HEK293T (cell line): ENCODE data around the gene SPATA20.

Experiments
- ARNT ChIP-seq: fragments of 450-650 bp; IDR thresholded peaks from 2 replicates; pipeline ENCODE4 v1.6.1; 2017; ENCODE audit warnings: mild to moderate bottlenecking
- CTBP1 ChIP-seq: fragments of 450-650 bp; IDR thresholded peaks from 2 replicates; pipeline ENCODE4 v1.6.1; 2016; ENCODE audit warnings: borderline replicate concordance
- FOXA1 ChIP-seq: fragments of 450-650 bp; IDR thresholded peaks from 2 replicates; pipeline ENCODE4 v1.6.1; 2016; ENCODE audit warnings: mild to moderate bottlenecking
- HDGF ChIP-seq: fragments of 450-650 bp; IDR thresholded peaks from 2 replicates; pipeline ENCODE4 v1.6.1; 2017; ENCODE audit warnings: antibody characterized with exemption, borderline replicate concordance
- L3MBTL2 ChIP-seq: fragments of 450-650 bp; conservative IDR thresholded peaks from 2 replicates; pipeline ENCODE4 v1.6.1; 2016; ENCODE audit warnings: mild to moderate bottlenecking
- LEF1 ChIP-seq: fragments of 450-650 bp; IDR thresholded peaks from 2 replicates; pipeline ENCODE4 v1.6.1; 2017; ENCODE audit warnings: mild to moderate bottlenecking, borderline replicate concordance
- NFRKB ChIP-seq: fragments of 450-650 bp; IDR thresholded peaks from 2 replicates; pipeline ENCODE4 v1.6.1; 2016; ENCODE audit warnings: mild to moderate bottlenecking, moderate library complexity
- SP1 ChIP-seq: fragments of 450-650 bp; IDR thresholded peaks from 2 replicates; pipeline ENCODE4 v1.6.1; 2017
- TARDBP ChIP-seq: fragments of 450-650 bp; IDR thresholded peaks from 2 replicates; pipeline ENCODE4 v1.6.1; 2016
- ZNF384 ChIP-seq: fragments of 450-650 bp; IDR thresholded peaks from 2 replicates; pipeline ENCODE4 v1.6.1; 2016
- TF ChIP-seq, protein P1 (sequence below): fragments of 450-650 bp; IDR thresholded peaks from 2 replicates; pipeline ENCODE4 v1.6.1; 2016

DNA sequence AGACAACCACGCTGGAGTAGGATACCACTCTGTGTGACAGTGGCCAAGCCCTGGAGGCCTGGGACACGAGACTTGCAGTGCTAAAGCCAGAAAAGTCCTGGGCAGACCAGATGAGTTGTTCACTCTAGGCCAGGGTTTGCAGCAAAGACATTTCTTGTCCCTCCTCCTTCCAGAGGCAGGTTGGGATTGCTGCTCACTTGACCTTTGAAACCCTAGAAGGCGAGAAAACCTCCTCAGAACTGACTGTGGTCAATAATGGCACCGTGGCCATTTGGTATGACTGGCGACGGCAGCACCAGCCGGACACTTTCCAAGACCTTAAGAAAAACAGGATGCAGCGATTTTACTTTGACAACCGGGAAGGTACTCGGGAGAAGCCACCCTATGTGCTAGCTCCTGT is 24.2 kb upstream of the SPATA20 start:
- TF ChIP-seq, protein P1, sequence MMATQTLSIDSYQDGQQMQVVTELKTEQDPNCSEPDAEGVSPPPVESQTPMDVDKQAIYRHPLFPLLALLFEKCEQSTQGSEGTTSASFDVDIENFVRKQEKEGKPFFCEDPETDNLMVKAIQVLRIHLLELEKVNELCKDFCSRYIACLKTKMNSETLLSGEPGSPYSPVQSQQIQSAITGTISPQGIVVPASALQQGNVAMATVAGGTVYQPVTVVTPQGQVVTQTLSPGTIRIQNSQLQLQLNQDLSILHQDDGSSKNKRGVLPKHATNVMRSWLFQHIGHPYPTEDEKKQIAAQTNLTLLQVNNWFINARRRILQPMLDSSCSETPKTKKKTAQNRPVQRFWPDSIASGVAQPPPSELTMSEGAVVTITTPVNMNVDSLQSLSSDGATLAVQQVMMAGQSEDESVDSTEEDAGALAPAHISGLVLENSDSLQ = no peak
- no peak for TF ChIP-seq SP1
- no peak for TF ChIP-seq LEF1
- TF ChIP-seq TARDBP = no peak
- TF ChIP-seq FOXA1 = no peak
- TF ChIP-seq HDGF = no peak
- no peak for TF ChIP-seq L3MBTL2
- TF ChIP-seq ZNF384 = no peak
- no peak for TF ChIP-seq CTBP1
- no peak for TF ChIP-seq NFRKB
- no peak for TF ChIP-seq ARNT
